HG03558 (cell line): ENCODE data around the gene MYO18A.
"Not testable (repeated sequence)": the region's sequence is repeated elsewhere in the genome, so short reads cannot be mapped to it uniquely, and the experiment has no call there.

Experiments
- ATAC-seq: cut with Tn5 transposase; IDR thresholded peaks from one replicate; pipeline ENCODE4 v1.9.1; 2021; ENCODE audit warnings: moderate number of reproducible peaks; ENCODE audit not compliant: unreplicated experiment; ENCODE audit errors: extremely low read depth

MYO18A gene

DNA sequence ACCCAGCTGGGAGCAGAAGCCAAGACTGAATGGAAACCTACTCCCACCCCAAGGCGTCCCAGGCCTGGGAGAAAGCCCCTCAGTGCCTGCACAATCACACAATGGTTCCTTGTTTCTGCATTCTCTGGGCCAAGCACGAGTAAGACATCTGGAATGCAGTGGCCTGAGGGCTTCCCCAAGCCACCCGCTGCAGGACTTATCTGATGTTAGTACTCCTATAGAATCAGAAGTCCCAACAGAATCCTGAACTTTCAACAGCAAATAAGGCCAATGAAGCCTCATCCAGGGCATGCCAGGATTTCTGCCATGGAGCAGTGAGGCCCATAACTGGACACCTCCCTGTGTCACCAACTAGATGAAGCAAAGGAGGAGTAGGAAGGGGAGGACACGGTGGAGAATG is 28.6 kb downstream of the MYO18A start:
- no peak for ATAC-seq

GRCh38 chr17:29150161-29150560 is 30.0 kb downstream of the MYO18A start:
- ATAC-seq = no peak

GRCh38 chr17:29149431-29150064 is 30.6 kb downstream of the MYO18A start:
- no peak for ATAC-seq

- ATAC-seq = peak; percentile 64
Measured at GRCh38 chr17:29148790-29149430, 31.3 kb downstream of the MYO18A start.

GRCh38 chr17:29148257-29148789 is 31.9 kb downstream of the MYO18A start:
- ATAC-seq = no peak

GRCh38 chr17:29147682-29148081 is 32.5 kb downstream of the MYO18A start:
- ATAC-seq = no peak

- not testable (repeated sequence) for ATAC-seq
Measured at GRCh38 chr17:29147228-29147627, 33.0 kb downstream of the MYO18A start.

DNA sequence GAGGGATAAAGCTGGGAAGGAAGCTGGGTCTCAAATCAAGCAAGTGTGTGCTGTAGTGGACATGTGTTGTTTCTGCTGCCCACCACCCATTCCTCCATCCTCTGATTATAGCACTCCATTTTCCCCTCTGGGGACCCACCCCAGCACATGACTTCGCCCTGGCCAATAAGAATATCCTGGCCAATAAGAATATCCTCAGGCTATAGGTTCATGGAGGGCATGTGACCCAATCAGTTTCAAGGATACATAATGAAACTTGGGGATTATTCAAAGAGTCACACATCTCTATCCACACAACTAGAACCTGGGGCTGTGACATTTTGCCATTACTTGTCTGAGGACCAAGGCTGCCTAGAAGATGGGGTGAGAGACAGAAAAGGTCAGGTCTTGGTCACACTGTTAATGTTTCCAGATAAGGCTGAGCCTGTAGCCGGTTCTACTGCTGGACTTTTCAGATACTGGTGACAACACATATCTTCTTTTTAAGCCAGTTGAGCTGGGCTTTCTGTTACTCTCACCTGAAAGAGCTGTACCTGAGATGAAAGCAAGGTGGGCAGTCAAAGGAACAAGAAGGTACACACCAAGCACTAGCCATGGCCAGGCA is 33.7 kb downstream of the MYO18A start:
- no peak for ATAC-seq

DNA sequence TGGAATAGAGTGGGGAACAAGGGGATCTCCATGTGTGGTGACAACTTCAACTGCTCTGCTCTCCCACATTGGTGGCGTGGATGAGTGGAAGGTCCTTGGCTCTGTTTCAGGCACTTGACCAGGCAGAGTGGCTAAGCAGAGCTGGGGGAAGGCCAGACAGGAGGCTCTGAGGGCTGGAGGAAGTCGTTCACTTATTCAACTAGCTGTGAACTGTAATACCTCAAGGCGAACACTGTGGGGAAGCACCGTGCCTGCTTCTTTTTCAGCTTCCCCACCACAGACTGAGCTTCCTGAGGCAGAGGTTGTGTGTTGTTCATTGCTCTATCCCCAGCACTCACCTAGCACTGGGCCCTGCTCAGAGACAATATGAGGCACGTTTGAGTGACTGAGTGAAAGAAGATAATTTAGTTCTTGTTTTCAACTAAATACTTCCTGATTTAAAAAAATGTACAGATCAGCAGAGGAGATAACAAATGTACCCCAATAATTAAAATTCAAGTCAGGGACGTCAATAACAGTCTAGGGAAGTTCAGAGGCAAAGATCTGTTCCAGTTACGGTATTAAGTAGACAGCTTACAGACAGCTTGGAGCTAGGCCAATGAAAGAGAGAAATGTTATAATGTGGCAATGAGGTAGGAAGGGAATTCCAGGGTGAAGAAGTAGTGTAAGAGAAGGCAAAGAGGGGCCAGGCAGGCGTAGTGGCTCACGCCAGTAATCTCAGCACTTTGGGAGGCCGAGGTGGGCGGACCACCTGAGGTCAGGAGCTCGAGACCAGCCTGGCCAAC is 34.7 kb downstream of the MYO18A start:
- ATAC-seq = no peak

DNA sequence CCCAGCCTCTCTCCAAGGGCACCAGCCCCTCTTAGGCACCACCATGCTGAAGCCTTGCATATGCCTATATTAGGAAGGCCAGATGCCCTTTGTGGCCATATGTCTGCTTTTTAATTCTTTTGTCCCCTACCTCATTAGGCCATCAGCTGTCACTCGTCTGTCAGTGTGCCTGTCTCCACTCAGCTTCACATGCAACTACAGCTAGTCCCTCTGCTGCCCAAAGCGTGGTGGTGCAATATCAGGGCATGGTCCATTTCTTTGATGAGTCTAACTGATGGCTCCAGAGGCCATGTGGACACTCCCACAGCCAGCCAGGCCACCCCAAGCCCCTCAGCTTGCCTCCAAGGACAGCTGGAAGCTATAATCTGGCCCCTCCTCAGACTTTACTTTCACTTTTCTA is 36.3 kb downstream of the MYO18A start:
- ATAC-seq = no peak

GRCh38 chr17:29141514-29141876 is 38.7 kb downstream of the MYO18A start:
- no peak for ATAC-seq

- ATAC-seq = no peak
Measured at GRCh38 chr17:29140631-29141513, 39.3 kb downstream of the MYO18A start.

- ATAC-seq = no peak
Measured at GRCh38 chr17:29140051-29140621, 40.1 kb downstream of the MYO18A start.

DNA sequence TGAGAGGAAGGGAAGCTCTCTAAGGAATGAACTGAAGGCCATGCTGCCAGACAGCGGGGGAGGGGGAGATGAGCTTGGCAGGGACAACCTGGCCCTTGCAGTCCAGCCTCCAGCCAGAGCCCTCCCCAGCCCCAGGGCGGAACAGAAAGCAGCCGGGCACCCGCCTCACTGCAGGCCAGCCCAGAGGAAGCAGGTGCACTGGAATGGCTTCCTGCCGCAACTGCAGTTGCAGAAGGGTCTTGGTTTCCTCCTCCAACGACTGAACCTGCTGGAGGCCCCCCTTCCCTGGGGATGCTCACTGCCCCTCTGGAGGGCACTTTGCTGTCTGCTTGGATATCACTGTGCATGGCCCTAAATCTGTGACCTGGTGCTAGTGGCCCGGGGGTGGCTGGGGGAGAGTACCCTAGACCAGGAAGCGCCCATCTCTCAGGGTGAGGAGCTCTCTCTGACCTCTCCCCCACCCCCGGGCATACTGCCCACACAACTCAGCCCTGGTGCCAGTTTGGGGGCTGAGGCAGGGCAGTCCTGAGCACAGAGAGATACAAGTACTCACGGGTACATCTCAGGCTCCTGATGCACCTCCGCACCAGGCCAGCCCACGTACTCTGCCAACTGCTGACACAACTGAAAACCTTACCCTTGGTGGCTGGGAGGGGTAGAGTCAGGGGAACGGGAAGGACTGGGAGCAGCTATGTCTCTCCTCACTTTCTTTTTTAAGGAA is 41.1 kb downstream of the MYO18A start:
- ATAC-seq = no peak

DNA sequence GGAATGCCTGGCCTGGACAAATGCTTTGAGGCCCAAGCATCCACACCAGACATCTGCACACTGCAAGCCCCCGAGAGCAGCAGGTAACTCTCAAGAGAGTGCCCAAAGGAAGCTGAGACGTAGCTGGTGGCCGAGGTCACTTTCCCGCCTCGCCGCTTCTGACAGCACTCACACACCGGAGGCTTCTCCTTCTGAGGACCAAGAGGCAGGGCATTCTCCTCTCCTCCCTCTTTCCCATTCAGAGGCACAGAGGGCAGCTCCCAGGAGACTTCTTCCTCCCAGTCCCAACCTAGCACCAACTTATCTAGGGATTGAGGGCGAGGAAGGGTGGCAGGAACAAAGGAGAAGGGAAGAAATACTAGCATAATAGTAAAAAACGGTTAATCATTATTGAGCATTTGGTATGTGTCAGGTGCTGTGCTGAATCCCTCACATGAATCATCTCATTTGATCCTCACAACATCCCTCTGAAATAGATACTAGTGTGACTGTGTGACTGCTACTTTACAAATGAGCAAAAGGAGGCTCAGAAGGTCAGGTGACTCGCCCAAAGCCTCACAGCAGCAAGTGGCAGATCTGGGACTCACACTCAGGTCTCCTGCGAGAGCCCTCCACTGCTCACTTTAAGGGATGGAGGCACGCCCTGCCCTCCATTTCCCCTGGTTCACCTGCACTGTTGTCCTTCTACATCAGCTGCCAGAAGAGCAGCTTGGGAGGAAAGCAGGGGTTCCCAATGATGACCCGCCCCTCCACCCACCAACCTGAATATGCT is 41.8 kb downstream of the MYO18A start:
- no peak for ATAC-seq

DNA sequence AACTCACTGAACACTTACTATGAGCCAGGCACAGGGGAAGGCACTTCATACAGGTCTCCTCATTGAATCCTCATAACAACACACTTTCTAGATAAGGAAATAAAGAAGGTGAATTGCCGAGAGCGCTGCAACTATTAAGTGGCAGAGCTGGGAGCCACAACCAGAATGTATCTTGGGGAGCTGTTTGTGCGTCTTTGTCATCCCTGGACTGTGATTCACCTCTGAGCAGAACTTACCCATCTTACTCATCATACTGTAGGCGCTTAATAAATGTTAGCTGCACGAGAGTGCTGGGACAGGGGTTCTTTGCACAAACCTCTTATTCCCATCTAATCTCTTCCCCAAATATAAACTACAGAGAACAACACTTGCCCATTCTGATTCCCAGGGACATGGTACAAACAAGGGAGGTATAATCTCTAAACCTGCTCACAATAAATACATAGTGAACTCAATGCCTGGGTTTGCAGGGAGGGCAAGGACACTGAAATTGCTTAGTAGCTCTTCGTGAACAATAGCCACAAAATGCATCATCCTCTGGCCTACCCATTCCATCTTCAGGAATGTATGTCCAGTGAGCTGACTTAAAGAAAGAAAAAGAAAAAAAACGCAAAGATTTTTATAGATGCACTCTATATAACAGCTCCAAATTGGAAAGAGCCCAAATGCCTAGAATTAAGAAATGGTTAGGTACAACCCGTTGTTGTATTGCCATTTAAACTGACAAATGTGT is 43.0 kb downstream of the MYO18A start:
- no peak for ATAC-seq

GRCh38 chr17:29135464-29135863 is 44.7 kb downstream of the MYO18A start:
- no peak for ATAC-seq
